Hepatocyte (in vitro differentiated cells): ENCODE measurements around the gene ARMH4. TPM values are rescaled to one million over a fixed set of nuclear protein-coding genes. Genes with fewer than 3 reads are reported as not detected.
A peak's percentile ranks its signal among the peaks of the same experiment; 100 is the strongest.

Source experiments
- DNase-seq: peaks from one replicate; pipeline ENCODE4 v3.0.0-alpha.2; 2016; ENCODE audit warnings: low spot score
- H2AFZ ChIP-seq: fragments of 200-600 bp; sonication (generic); 2 replicates; pipeline ENCODE4 v1.6.0; 2016; ENCODE audit warnings: antibody characterized with exemption, mild to moderate bottlenecking
- H3K27ac ChIP-seq: fragments of 200-600 bp; sonication (generic); 2 replicates; pipeline ENCODE4 v1.5.1; 2016; ENCODE audit warnings: mild to moderate bottlenecking
- H3K27me3 ChIP-seq: fragments of 200-600 bp; sonication (generic); 2 replicates; pipeline ENCODE4 v1.6.1; 2016
- H3K36me3 ChIP-seq: fragments of 200-600 bp; sonication (generic); replicated peaks from 2 replicates; pipeline ENCODE4 v1.5.1; 2016; ENCODE audit warnings: low read depth; ENCODE audit not compliant: insufficient read depth
- H3K4me1 ChIP-seq: fragments of 200-600 bp; sonication (generic); 2 replicates; pipeline ENCODE4 v1.5.1; 2016; ENCODE audit warnings: mild to moderate bottlenecking, moderate library complexity; ENCODE audit not compliant: insufficient read depth
- H3K4me2 ChIP-seq: fragments of 200-600 bp; sonication (generic); 2 replicates; pipeline ENCODE4 v1.6.0; 2016
- H3K4me3 ChIP-seq: fragments of 200-600 bp; sonication (generic); 2 replicates; pipeline ENCODE4 v1.5.1; 2016; ENCODE audit warnings: mild to moderate bottlenecking
- H3K79me2 ChIP-seq: fragments of 200-600 bp; sonication (generic); 2 replicates; pipeline ENCODE4 v1.6.0; 2017; ENCODE audit warnings: mild to moderate bottlenecking
- H3K9me2 ChIP-seq: fragments of 200-600 bp; sonication (generic); replicated peaks from 2 replicates; pipeline ENCODE4 v1.6.0; 2017; ENCODE audit warnings: mild to moderate bottlenecking; ENCODE audit not compliant: insufficient read depth
- H3K9me3 ChIP-seq: fragments of 200-600 bp; sonication (generic); 2 replicates; pipeline ENCODE4 v1.5.1; 2016; ENCODE audit warnings: low read depth, mild to moderate bottlenecking
- H4K20me1 ChIP-seq: fragments of 200-600 bp; sonication (generic); 2 replicates; pipeline ENCODE4 v1.6.0; 2016; ENCODE audit warnings: mild to moderate bottlenecking; ENCODE audit not compliant: insufficient read depth, poor library complexity, severe bottlenecking
- EZH2 ChIP-seq: fragments of 200-600 bp; sonication (generic); IDR thresholded peaks from 2 replicates; pipeline ENCODE4 v1.6.1; 2016; ENCODE audit warnings: antibody characterized with exemption, mild to moderate bottlenecking, borderline replicate concordance
- EZH2phosphoT487 ChIP-seq: fragments of 200-600 bp; sonication (generic); IDR thresholded peaks from one replicate; pipeline ENCODE4 v1.6.1; 2018; ENCODE audit warnings: antibody characterized with exemption, mild to moderate bottlenecking, low read depth, moderate library complexity; ENCODE audit not compliant: unreplicated experiment, severe bottlenecking
- WGBS: methylation state at CpG from one replicate; pipeline ENCODE4 v1.1.6; 2016; ENCODE audit warnings: low lambda C conversion rate; ENCODE audit errors: missing lambda C conversion rate; 5-methylcytosine and 5-hydroxymethylcytosine counted together
- polyA plus RNA-seq: library from polyadenylated mRNA; unstranded; fragments of >200 nt; fragmentation: Nextera tagmentation; extraction: Ambion mirVana; gene quantifications from 2 replicates; pipeline ENCODE4 v1.2.1, GENCODE V29; 2016
- total RNA-seq: library from RNA; depleted of rRNA; stranded (reverse); fragments of >200 nt; gene quantifications from 2 replicates; pipeline ENCODE4 v1.2.3, GENCODE V29; 2014
- TF ChIP-seq, protein P1 (sequence below): fragments of 200-600 bp; sonication (generic); IDR thresholded peaks from 2 replicates; pipeline ENCODE4 v1.5.1; 2016; ENCODE audit warnings: antibody characterized with exemption, mild to moderate bottlenecking; ENCODE audit not compliant: poor library complexity

ARMH4 gene
- total and polyA plus RNA-seq, 2 experiments from 2014 or later = 6.6 to 11.3 TPM

DNA sequence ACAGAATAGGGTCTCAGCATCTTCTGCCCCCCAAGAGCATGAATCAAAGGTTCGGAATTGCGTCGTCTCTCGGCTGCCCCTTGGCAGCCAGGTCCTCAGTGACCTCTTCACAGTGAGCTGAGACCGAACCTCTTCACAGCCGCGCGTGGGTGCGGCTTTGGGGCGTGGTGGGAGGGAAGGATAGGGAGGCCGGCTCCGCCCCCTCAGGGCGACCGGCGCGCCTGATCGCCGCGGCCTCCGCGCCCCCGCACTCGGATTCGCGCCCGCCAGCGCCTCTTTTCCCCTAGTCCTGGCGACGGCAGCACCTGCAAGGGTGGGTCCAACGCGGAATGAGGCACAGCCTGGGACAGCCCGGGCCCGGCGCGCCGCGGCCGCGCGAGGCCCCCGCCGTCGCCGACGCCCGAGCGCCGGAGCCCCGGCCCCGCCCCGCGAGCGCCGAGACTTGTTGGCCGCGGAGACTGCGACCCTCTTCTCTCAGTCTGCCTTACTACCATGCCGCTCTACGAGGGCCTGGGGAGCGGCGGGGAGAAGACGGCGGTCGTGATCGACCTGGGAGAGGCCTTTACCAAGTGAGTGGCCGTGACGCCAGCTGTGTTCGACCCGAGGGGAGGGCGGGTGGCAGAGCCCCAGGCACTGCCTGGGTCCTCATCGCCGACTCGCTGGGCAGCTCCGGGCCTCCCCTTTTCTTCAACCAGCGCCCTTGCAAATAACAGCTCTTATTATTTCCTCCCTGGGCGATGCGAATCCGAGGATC, 47.9 kb upstream of the ARMH4 start, which contains the start of gene ACTR10:
TSS of gene ACTR10 (plus strand) at position 424 of the 754 bp plus-strand sequence. CDS start at position 493, 69 bp downstream.
- Histone ChIP-seq H3K36me3 (no peaks in the 10 kb centered on the region), H3K9me2 (no peaks in the 10 kb centered on the region), H3K27me3 (no peaks in the 10 kb centered on the region), H3K9me3 (no peaks in the 10 kb centered on the region), H2AFZ (peak within 1 kb of the TSS; percentile 96), H4K20me1 (no peaks in the 10 kb centered on the region), H3K27ac (peak within 1 kb of the TSS; percentile 99), H3K4me3 (peak within 1 kb of the TSS; percentile 95), H3K4me1 (no peaks in the 10 kb centered on the region), H3K79me2 (peaks cover 33% of the 10 kb centered on the region), H3K4me2 (peak within 1 kb of the TSS; percentile 90)
- DNase-seq = peak; percentile 95
- WGBS = 2% methylated on average over 31 of the region's 78 CpGs
- TF ChIP-seq EZH2 (no peak), EZH2phosphoT487 (no peak)
- TF ChIP-seq, protein P1, sequence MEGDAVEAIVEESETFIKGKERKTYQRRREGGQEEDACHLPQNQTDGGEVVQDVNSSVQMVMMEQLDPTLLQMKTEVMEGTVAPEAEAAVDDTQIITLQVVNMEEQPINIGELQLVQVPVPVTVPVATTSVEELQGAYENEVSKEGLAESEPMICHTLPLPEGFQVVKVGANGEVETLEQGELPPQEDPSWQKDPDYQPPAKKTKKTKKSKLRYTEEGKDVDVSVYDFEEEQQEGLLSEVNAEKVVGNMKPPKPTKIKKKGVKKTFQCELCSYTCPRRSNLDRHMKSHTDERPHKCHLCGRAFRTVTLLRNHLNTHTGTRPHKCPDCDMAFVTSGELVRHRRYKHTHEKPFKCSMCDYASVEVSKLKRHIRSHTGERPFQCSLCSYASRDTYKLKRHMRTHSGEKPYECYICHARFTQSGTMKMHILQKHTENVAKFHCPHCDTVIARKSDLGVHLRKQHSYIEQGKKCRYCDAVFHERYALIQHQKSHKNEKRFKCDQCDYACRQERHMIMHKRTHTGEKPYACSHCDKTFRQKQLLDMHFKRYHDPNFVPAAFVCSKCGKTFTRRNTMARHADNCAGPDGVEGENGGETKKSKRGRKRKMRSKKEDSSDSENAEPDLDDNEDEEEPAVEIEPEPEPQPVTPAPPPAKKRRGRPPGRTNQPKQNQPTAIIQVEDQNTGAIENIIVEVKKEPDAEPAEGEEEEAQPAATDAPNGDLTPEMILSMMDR = no peak

DNA sequence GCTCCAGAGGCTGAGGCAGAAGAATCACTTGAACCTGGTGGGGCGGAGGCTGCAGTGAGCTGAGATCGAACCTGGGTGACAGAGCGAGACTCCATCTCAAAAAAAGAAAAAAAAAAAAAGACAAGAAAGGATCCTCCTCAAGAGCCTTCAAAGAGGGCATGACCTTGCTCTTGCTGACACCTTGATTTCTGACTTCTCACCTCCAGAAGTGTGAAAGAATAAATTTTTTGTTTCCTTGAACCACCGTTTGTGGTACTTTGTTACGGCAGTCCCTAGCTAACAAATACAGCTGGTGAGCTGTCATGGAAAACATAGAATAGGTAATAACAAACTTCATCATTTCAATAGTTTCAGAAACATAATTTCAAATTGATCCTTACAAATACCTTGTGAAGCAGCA, 46.1 kb upstream of the ARMH4 start:
- Histone ChIP-seq H4K20me1 (no peaks in the 10 kb centered on the region), H2AFZ (no peak overlapping the region), H3K27me3 (no peaks in the 10 kb centered on the region), H3K9me3 (no peaks in the 10 kb centered on the region), H3K27ac (no peak overlapping the region), H3K9me2 (no peaks in the 10 kb centered on the region), H3K36me3 (no peaks in the 10 kb centered on the region), H3K4me1 (no peaks in the 10 kb centered on the region), H3K4me3 (no peak overlapping the region), H3K4me2 (no peak overlapping the region), H3K79me2 (peaks cover 29% of the 10 kb centered on the region)
- 90% methylated on average over 5 of the region's 5 CpGs for WGBS
- no peak for DNase-seq
- TF ChIP-seq, protein P1 = no peak
- TF ChIP-seq EZH2 = no peak
- TF ChIP-seq EZH2phosphoT487 = no peak

DNA sequence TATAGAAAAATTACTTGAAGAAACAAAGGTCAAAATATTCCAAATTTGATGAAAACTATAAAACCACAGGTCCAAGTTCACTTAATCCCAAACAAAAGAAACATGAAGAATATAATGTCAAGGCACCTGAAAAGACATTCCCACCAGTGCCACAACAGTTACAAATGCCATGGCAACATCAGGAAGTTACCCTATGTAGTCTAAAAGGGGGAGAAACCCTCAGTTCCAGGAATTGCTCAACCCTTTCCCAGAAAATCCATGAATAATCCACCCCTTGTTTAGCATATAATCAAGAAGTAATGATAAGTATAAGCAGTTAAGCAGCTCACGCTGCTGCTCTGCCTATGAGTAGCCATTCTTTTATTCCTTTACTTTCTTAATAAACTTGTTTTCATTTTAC, 44.2 kb upstream of the ARMH4 start:
- TF ChIP-seq EZH2 (no peak), EZH2phosphoT487 (no peak)
- TF ChIP-seq, protein P1 = no peak
- Histone ChIP-seq H3K4me2 (no peak overlapping the region), H3K27ac (no peak overlapping the region), H4K20me1 (no peaks in the 10 kb centered on the region), H3K9me2 (no peaks in the 10 kb centered on the region), H3K4me1 (no peaks in the 10 kb centered on the region), H3K4me3 (no peak overlapping the region), H2AFZ (no peak overlapping the region), H3K9me3 (no peaks in the 10 kb centered on the region), H3K36me3 (no peaks in the 10 kb centered on the region), H3K79me2 (peaks cover 10% of the 10 kb centered on the region), H3K27me3 (no peaks in the 10 kb centered on the region)
- WGBS = 100% methylated on average over 1 of the region's 1 CpG
- DNase-seq = no peak
